Measurements from ENCODE around the gene PREX1.

Gene PREX1

GRCh38 chr20:48686238-48687116, 141.3 kb downstream of the PREX1 start:
- H3K27me3 Mint-ChIP-seq = no peaks in the 10 kb centered on the region
- DNase-seq (ENCODE audit: low spot score in 2 of 2) (no peak), ATAC-seq (replicated peaks; ENCODE audit: extremely low read depth, poor library complexity, severe bottlenecking) (no peak)
- peaks cover 43% of the 10 kb centered on the region for H3K36me3 Mint-ChIP-seq (ENCODE audit: insufficient read depth)
- H3K4me1 Mint-ChIP-seq = peaks cover 57% of the 10 kb centered on the region
- H3K27ac Mint-ChIP-seq (ENCODE audit: low read depth) = peak overlapping the region; percentile 57
- no peaks in the 10 kb centered on the region for H3K9me3 Mint-ChIP-seq
- H3K4me3 Mint-ChIP-seq = no peak overlapping the region

GRCh38 chr20:48685300-48685699, 142.5 kb downstream of the PREX1 start:
- ATAC-seq (replicated peaks; ENCODE audit: extremely low read depth, poor library complexity, severe bottlenecking) (no peak), DNase-seq (ENCODE audit: low spot score in 2 of 2) (no peak)
- no peak overlapping the region for H3K4me3 Mint-ChIP-seq
- no peaks in the 10 kb centered on the region for H3K27me3 Mint-ChIP-seq
- H3K36me3 Mint-ChIP-seq (ENCODE audit: insufficient read depth) = peaks cover 34% of the 10 kb centered on the region
- H3K27ac Mint-ChIP-seq (ENCODE audit: low read depth) = no peak overlapping the region
- no peaks in the 10 kb centered on the region for H3K9me3 Mint-ChIP-seq
- peaks cover 47% of the 10 kb centered on the region for H3K4me1 Mint-ChIP-seq

GRCh38 chr20:48684501-48685041, 143.2 kb downstream of the PREX1 start:
- peaks cover 42% of the 10 kb centered on the region for H3K4me1 Mint-ChIP-seq
- DNase-seq (ENCODE audit: low spot score in 2 of 2) (no peak), ATAC-seq (replicated peaks; ENCODE audit: extremely low read depth, poor library complexity, severe bottlenecking) (no peak)
- no peak overlapping the region for H3K4me3 Mint-ChIP-seq
- no peaks in the 10 kb centered on the region for H3K9me3 Mint-ChIP-seq
- peaks cover 27% of the 10 kb centered on the region for H3K36me3 Mint-ChIP-seq (ENCODE audit: insufficient read depth)
- no peak overlapping the region for H3K27ac Mint-ChIP-seq (ENCODE audit: low read depth)
- H3K27me3 Mint-ChIP-seq = no peaks in the 10 kb centered on the region

GRCh38 chr20:48683467-48684175, 144.2 kb downstream of the PREX1 start:
- no peak overlapping the region for H3K27ac Mint-ChIP-seq (ENCODE audit: low read depth)

GRCh38 chr20:48682529-48683363, 145.1 kb downstream of the PREX1 start:
- Mint-ChIP-seq H3K27ac (ENCODE audit: low read depth) (no peak overlapping the region), H3K27me3 (no peaks in the 10 kb centered on the region), H3K9me3 (no peaks in the 10 kb centered on the region), H3K4me3 (no peak overlapping the region), H3K36me3 (ENCODE audit: insufficient read depth) (peaks cover 33% of the 10 kb centered on the region), H3K4me1 (peaks cover 38% of the 10 kb centered on the region)
- ATAC-seq (replicated peaks; ENCODE audit: extremely low read depth, poor library complexity, severe bottlenecking) (no peak), DNase-seq (ENCODE audit: low spot score in 2 of 2) (no peak)

More at GRCh38 chr20:48683467-48684175, 144.2 kb downstream of the PREX1 start:
- DNase-seq (ENCODE audit: low spot score in 2 of 2) (no peak), ATAC-seq (replicated peaks; ENCODE audit: extremely low read depth, poor library complexity, severe bottlenecking) (no peak)
- Mint-ChIP-seq H3K9me3 (no peaks in the 10 kb centered on the region), H3K27me3 (no peaks in the 10 kb centered on the region), H3K4me1 (peaks cover 41% of the 10 kb centered on the region), H3K36me3 (ENCODE audit: insufficient read depth) (peaks cover 27% of the 10 kb centered on the region), H3K4me3 (no peak overlapping the region)

- no peaks in the 10 kb centered on the region for H3K27me3 Mint-ChIP-seq
- H3K36me3 Mint-ChIP-seq (ENCODE audit: insufficient read depth) = peaks cover 36% of the 10 kb centered on the region
- peaks cover 30% of the 10 kb centered on the region for H3K4me1 Mint-ChIP-seq
- H3K9me3 Mint-ChIP-seq = no peaks in the 10 kb centered on the region
- H3K4me3 Mint-ChIP-seq = no peak overlapping the region
- H3K27ac Mint-ChIP-seq (ENCODE audit: low read depth) = no peak overlapping the region
- no peak for DNase-seq (ENCODE audit: low spot score in 2 of 2)
- ATAC-seq (replicated peaks; ENCODE audit: extremely low read depth, poor library complexity, severe bottlenecking) = no peak
Measured at GRCh38 chr20:48681873-48682426, 145.8 kb downstream of the PREX1 start.

- Mint-ChIP-seq H3K9me3 (no peaks in the 10 kb centered on the region), H3K36me3 (ENCODE audit: insufficient read depth) (peaks cover 41% of the 10 kb centered on the region), H3K4me1 (peaks cover 26% of the 10 kb centered on the region), H3K27ac (ENCODE audit: low read depth) (no peak overlapping the region), H3K27me3 (no peaks in the 10 kb centered on the region), H3K4me3 (no peak overlapping the region)
- DNase-seq (ENCODE audit: low spot score in 2 of 2) (no peak), ATAC-seq (replicated peaks; ENCODE audit: extremely low read depth, poor library complexity, severe bottlenecking) (no peak)
Measured at GRCh38 chr20:48681201-48681872, 146.5 kb downstream of the PREX1 start.

- H3K27me3 Mint-ChIP-seq = no peaks in the 10 kb centered on the region
- peaks cover 24% of the 10 kb centered on the region for H3K4me1 Mint-ChIP-seq
- H3K9me3 Mint-ChIP-seq = no peaks in the 10 kb centered on the region
- no peak overlapping the region for H3K4me3 Mint-ChIP-seq
- no peak overlapping the region for H3K27ac Mint-ChIP-seq (ENCODE audit: low read depth)
- H3K36me3 Mint-ChIP-seq (ENCODE audit: insufficient read depth) = peaks cover 46% of the 10 kb centered on the region
- ATAC-seq (replicated peaks; ENCODE audit: extremely low read depth, poor library complexity, severe bottlenecking) = no peak
- no peak for DNase-seq (ENCODE audit: low spot score in 2 of 2)
Measured at GRCh38 chr20:48680650-48681049, 147.1 kb downstream of the PREX1 start.

GRCh38 chr20:48679599-48679998, 148.2 kb downstream of the PREX1 start:
- H3K9me3 Mint-ChIP-seq = no peaks in the 10 kb centered on the region
- peaks cover 21% of the 10 kb centered on the region for H3K4me1 Mint-ChIP-seq
- H3K27me3 Mint-ChIP-seq = no peaks in the 10 kb centered on the region
- peak overlapping the region; percentile 52 for H3K27ac Mint-ChIP-seq (ENCODE audit: low read depth)
- no peak for DNase-seq (ENCODE audit: low spot score in 2 of 2)
- H3K36me3 Mint-ChIP-seq (ENCODE audit: insufficient read depth) = peaks cover 47% of the 10 kb centered on the region
- no peak for ATAC-seq (replicated peaks; ENCODE audit: extremely low read depth, poor library complexity, severe bottlenecking)
- H3K4me3 Mint-ChIP-seq = no peak overlapping the region

- Mint-ChIP-seq H3K27me3 (no peaks in the 10 kb centered on the region), H3K4me3 (no peak overlapping the region), H3K4me1 (peaks cover 15% of the 10 kb centered on the region), H3K27ac (ENCODE audit: low read depth) (peak overlapping the region; percentile 52), H3K9me3 (no peaks in the 10 kb centered on the region), H3K36me3 (ENCODE audit: insufficient read depth) (peaks cover 50% of the 10 kb centered on the region)
- DNase-seq (ENCODE audit: low spot score in 2 of 2) = no peak
- no peak for ATAC-seq (replicated peaks; ENCODE audit: extremely low read depth, poor library complexity, severe bottlenecking)
Measured at GRCh38 chr20:48679011-48679410, 148.8 kb downstream of the PREX1 start.

- no peak for DNase-seq (ENCODE audit: low spot score in 2 of 2)
- Mint-ChIP-seq H3K4me3 (no peak overlapping the region), H3K36me3 (ENCODE audit: insufficient read depth) (peaks cover 52% of the 10 kb centered on the region), H3K9me3 (no peaks in the 10 kb centered on the region), H3K4me1 (peaks cover 18% of the 10 kb centered on the region), H3K27me3 (no peaks in the 10 kb centered on the region), H3K27ac (ENCODE audit: low read depth) (peak overlapping the region; percentile 52)
- no peak for ATAC-seq (replicated peaks; ENCODE audit: extremely low read depth, poor library complexity, severe bottlenecking)
Measured at GRCh38 chr20:48678421-48678820, 149.4 kb downstream of the PREX1 start.
